ENCODE results near the gene KCNQ5.

Gene KCNQ5

DNA sequence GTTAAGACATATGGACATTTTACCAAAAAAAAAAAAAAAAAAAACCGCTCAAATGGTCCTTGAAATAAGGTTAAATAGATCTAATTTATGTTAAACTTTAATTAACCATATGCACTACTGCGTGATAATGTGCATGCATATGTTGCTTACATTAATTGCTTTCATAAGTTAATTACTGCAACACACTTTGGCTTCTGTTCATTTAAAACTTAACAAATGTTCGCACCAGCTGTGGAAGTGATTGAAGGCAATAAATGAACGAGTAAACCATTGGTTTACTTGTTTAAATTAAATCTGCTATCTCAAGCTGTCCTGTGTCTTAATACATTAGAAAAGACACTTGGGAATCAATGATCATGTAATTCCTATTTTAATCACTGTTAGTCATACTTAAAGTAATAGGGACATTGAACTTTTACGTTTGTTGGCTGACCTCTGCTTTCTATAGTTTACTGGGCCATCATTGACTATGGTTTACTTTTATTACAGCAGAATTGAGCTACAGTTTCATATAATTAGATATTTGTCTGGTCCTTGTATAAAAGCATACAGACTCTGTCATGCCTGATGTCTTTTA is 308.8 kb downstream of the KCNQ5 start:
- DNase-seq, result no peak

DNA sequence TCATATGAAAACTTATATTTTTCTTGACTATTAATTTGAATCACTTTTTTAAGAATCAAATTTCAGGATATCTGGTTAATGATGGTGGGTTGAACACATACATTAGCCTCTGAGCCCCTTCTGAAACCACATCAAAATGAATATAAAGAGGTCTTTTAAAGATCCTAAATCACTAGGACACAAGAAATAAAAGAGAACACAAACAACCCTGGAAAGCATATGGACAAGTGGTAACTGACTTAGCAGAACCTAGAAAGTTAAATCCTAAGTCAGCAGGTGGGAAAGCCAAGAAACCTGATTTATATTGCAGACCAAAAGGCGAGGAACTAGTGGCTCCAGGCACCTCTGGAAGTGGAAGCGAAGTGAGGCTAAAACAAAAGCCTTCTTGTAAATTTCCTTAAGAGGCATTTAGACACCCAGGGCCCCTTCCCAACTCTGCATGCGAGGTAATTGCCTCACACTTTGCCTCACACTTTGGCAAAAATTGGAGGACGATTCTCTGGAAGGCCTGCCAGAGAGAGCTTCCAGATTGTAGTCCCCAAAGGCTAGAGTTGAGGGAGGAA is 309.5 kb downstream of the KCNQ5 start:
- no peak for DNase-seq

DNA sequence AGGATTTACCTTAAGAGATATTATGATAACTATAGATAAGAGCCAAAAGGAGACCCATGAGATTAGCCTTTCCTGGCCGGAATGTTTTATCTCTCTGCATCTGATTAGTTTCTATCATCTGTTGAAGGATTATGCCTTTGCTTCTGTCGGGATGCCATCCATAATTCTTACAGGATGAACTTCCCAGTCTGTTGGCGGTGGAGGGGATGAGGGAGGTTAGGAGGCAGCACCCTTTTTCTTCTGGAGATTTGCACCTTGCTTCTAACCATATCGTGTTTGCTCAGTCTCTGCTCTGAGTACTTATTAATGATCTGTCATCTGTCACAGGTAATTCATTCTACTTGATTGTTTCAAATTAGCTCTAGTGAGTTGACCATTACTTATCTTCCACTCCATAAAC is 311.4 kb downstream of the KCNQ5 start:
- no peak for DNase-seq

DNA sequence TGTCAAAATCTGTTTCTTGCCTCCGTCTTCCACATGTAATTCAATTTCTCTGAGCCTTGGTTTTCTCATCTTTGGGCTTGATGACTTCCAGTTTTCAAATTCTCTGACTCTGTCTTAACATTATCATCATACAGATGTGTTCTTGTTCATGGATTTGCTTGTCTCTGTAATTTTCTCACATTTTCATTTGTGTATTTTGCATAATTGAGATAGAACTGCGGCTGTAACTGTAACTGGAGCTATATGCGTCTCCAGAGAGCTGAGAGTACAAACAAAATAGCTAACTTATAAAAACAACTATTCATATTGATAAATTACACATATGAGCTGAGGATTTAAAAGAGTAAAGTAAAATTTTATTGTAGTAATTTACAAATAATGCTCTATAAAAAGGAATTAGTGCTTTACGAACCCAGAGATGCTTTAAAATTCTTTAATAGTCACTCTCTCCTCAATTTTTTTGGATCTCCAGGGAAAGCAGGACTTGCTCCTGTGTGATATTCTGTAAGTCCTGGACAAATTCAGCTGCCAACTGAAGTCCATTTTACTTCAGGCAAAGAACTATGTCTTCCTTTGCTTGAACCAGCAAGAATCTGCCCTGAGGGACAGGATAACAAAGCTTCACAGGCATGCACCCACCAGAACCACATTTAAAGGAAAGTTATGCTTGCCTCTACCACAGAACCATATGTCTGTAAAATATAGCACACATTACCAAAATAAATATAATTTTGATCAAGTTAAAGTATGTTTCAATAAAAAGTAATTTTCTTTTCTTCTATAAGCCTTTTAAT is 315.1 kb downstream of the KCNQ5 start:
- DNase-seq, result no peak

DNA sequence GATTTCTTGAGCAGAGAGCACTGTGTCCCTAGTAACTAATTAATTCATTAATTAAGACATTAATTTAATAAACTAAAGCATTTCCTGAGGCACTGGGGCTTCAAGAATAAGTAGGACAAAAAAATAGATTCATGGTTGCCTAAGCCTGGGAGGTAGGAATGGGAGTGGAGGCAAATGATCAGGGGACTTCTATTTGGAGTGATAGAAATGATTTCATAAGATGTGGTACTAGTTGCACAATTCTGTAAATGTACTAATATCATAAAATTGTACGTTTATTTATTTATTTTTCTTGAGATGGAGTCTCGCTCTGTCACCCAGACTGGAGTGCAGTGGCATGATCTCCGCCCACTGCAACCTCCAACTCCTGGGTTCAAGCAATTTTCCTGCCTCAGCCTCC is 316.2 kb downstream of the KCNQ5 start:
- no peak for DNase-seq

DNA sequence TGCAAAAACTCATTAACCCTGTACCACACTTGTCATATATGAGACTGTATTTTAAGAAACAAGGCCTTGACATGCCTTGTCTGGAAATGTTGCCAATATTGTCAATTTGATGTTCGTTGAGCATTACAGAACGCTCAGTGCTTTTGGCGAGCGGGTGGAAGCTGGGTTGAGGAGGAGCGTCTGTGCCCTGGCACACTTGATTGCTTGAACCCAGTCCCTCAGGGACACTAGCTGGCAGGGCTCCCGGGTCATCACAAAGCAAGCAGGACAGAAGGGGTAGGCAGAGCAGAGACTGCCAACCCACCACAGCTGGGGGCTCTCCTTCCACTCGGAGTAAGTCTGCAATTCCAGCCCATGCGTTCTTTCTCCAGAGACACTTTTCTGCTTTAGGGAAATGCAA is 317.1 kb downstream of the KCNQ5 start:
- DNase-seq, result no peak

DNA sequence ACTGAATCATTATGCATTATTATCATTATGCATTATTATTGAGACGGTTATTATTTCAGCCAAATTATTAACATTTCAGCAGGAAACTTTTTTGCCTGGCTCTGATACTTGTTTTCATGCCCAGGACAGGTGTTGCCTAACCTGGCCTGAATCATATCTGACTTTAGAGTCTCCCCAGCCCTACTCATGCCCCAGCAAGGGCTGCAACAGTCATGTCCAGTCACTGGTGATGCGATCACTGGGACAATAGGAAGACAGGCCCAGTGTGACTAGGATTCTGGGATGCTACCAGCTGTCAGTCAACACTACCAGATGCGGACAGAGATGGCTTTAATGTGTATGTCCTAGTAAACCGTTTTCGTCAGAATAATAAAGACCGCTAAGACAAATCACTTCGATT is 318.4 kb downstream of the KCNQ5 start:
- DNase-seq, result no peak

DNA sequence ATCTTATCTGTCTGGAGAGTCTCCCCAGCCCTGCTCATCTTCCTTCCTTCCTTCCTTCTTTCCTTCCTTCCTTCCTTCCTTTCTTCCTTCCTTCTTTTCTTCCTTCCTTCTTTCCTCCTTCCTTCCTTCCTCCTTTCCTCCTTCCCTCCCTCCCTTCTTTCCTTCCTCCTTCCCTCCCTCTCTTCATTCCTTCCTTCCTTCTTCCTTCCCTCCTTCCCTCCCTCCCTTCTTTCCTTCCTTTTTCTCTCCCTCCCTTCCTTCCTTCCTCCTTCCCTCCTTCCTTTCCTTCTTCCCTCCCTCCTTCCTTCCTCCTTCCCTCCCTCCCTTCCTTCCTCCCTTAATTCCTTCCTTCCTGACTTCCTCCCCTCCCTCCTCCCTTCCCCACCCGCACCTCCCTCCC is 319.4 kb downstream of the KCNQ5 start:
- DNase-seq, result no peak

DNA sequence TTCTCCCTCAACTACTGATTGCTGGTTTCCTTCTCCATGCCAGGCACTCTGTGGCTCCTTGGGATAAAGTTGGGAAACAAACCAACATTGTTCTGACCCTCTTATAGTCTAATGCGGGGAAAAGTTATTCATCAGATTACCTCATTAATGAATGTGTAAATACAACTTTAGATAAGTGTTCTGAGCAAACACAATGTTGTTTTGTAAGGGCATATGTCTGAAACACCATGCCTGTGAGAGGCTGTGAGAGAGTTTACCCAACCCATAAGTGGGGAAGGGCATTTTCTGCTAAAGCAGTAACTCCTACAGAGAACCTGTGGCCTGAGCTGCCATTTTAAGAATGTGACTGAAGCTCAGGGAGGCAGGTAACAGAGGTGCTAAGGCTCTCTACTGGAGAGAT is 319.9 kb downstream of the KCNQ5 start:
- DNase-seq, result no peak

DNA sequence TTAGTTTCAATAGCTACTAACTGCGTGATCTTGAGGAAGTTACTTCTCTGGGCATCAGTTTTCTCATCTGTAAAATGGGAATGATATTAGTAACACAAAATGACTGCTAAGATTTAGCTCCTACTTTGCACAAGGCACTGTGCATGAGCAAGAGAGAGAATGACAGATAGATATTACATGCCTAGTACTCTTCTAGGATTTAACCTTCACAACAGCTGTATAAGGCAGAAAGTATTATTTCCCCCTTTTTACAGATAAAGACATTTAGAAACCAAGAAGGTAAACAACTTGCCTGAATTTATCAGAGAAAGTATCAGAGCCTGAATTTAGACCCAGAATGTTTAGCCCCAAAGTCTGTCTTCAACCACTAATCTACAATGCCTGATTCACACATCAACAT is 321.8 kb downstream of the KCNQ5 start:
- no peak for DNase-seq

DNA sequence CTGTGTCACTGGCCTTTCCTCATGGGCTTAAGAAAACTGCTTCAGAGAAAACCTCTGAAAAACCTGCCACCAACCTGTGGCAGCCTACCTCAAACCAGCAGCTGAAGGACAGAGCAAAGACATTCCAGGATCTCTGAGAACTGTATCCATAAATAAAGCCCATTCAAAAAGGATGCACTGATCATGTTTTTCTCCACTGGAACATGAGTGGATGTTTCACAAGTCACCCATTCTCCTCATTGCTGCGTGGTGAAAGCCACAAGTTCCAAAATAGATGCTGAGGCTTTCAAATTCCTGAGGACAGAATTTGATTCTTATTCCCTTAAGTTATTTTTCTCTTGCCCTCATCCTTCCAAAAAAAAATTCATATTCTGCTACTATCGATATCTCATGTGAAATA is 322.8 kb downstream of the KCNQ5 start:
- no peak for DNase-seq

DNA sequence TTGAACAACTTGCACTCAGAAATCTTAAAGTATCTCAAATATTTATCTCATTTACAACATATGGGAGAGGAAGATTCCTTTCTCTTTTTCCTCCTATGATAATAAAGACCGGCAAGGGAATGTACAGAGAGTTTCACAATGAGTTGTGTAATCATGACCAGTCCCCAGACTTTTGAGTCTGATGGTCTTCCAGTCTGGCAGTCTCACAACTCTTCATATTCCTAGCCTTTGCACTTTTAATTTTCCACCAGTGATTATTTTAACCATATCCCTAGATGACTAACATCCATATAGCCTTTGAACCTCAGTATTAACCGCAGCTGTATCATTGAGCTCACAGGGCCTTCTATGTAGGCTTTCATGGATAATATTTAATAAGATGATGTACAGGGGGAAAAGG is 324.9 kb downstream of the KCNQ5 start:
- DNase-seq, result no peak

DNA sequence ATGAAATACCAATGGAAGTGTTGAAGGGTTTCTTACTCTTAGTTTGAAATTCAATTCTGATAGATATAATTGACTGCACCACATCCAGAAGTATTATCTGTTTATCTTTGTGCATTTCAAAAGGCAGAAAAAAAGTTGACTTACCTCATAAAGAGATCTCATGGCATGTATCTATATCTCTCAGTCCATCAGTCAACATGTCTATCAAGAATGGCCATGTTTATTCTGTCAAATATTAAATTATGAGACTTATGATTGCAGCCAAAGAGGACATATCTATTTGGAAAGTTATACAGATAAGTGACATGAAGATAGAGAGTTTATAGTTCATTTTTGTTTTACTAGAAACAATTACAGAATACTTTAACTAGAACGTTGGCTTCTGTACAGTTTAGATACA is 325.7 kb downstream of the KCNQ5 start:
- no peak for DNase-seq

DNA sequence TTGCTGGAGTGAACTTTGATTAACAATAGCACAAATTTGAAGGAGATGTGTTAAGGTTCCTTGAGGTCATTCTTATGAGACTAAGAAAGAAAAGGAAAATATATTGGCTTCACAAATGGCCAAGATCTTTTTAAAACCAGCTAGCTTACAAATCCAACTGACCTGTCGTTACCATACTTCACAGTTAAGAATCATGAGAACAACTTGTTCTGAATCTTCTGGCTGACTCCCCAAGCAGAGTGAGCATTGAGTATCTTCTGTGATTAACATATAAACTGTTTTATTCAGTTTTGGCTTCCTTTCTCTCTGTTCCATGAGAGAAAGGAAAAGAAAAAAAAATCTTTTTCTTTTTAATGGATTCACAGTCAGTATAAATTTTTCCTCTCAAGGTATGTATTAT is 326.3 kb downstream of the KCNQ5 start:
- DNase-seq, result no peak

DNA sequence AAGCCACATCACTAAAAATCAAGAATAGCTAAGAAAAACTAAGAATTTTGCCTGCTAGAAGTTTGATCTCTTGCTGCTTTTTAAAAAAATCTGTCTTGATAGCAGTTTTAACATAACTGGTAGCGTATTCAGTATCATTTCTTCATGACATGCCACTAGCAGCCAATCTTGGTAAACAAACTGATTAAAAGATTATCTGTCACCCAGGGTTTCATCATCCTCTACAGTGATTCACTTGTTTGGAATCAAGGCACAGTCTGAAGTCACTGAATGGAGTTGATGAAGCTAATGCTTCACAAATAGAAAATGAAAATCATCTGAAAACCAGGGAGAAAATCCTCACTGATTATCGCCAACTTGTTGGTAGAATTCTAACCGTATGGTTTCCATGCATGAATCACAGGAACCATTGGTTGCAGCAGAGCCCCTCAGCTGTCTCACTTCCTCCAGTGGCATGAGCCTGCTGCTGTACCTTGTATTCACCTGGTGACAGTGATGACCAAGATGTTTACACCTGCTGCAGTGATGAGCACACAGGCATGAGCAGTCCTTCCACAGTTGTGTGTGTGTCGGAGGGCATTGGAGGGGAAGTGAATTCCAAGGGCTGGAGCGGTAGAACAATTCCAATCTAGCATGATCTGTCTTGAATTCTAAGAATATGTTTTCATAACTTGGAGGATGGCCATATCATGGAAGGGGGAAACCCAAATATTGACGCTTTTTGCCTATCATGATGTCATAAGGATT is 328.4 kb downstream of the KCNQ5 start:
- DNase-seq, result no peak

DNA sequence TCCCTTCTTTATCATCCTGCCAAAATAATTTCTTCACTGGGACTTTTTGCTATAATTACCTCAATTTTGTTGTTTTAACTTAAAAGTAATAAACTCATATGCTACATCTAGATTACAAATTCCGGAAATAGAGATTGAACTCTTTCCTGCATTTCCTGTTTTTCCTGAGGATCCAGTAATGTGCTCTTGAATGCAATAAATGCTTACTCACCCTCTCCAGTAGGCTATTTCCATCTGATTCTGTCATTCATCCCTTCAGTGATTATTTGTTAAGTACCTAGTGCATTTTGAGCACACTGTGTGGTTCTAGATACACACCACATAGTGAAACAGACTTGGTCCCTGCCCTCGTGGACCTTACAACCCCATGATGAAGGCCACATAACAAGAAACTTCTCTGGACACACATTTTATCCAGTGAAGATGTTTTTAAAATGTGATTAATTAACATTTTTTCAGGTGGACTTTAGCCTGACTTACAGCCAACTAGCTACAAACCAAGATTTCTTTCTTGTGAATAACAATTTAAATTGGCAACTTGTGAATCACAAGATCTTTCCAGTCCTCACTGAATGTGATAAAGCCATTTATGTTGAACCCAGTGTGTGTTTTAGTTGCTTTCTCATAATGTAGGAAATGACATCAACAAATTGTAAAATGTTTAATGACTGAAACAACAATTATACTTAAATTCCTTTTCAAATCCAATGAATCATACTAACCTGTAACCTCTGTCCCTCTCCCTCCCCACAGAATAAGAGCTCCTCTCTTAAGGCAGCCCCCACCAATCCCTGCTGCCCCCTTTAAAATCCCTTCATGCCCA is 331.2 kb downstream of the KCNQ5 start:
- DNase-seq, result no peak

DNA sequence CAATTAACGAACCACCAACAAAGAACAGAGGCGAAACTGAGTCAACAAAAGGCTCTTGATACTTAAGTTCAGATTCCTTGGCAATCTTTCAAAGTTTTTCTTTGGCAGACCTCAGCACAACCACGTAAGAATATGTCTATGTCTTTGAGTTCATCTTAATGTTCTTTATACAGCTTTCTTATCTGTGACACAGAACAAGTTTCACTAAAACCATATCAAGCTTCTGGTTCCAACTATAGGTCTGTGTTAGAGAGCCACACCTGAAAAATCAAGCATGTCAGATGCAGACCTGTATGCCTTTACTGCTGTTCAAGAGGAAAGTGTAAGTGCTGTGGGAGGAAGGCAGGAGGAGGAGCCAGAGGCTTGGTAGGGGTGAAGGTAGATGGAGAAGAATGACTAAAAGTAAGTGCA is 332.1 kb downstream of the KCNQ5 start:
- no peak for DNase-seq

DNA sequence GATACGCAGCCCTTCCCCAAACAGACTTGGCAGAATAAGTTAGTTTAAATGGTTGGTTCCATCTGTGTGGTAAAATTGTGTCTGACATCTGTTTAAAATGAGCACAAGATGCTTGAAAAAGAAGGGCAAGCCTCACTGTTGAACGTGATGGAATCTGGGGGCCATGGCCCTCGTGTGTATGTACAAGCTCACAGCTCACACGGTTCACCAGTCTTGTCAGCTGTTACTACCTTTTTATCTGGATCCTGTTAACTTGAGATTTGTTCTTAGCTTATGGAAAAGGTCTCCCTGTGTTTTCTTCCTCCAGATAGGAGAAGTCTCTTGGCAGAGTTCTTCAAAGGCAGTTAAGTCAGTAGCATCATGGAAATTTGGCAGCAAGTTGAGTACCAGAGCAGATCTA is 332.9 kb downstream of the KCNQ5 start:
- DNase-seq, result no peak

DNA sequence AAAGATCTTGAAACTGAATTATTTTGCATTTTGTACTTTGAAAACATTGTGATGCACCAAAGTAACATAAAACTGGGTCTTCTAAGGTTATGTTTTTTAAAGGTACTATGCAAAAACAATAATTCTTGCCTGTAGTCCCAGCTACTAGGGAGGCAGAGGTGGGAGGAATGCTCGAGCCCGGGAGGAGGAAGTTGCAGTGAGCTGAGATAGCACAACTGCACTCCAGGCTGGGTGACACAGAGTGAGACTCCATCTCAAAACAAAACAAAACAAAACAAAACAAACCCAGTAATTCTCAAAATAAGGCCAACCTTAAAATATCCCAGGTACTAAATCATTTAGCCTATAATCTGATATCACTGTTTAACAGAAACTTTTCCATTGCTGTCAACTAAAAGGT is 333.8 kb downstream of the KCNQ5 start:
- no peak for DNase-seq

DNA sequence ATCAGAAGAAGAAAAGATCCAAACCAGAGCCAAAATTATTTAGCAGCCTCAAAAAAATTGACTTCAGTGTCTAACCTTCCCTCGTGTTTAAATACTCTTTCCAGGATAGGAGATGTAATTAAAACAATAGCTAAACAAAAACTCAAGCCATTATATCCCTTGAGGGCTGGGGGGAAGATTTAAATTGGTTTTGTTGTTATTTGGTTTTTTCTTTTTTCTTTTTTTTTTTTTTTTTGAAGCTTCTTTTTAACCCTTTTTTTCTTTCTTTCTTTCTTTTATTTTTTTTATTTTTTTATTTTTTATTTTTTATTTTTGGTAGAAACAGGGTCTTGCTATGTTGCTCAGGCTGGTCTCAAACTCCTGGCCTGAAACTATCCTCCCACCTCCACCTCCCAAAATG is 334.4 kb downstream of the KCNQ5 start:
- no peak for DNase-seq

DNA sequence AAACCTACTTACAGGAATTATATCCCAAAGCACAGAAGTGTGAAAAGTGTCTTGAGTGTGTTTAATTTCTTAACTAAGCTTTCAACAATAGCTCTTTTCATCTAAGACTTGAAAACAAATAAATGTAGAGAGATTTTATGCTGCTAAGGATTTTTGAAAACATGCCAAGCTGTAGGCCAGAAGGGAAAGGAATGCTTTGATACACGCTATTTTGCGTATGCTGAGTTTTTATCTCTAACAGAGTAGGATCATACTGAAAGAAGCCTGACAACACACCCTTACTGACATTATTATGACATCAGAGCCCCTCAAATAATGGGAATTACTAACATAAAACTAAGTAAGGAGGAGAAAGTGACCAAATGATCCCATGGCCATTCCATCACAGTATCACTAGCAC is 338.0 kb downstream of the KCNQ5 start:
- DNase-seq, result no peak

DNA sequence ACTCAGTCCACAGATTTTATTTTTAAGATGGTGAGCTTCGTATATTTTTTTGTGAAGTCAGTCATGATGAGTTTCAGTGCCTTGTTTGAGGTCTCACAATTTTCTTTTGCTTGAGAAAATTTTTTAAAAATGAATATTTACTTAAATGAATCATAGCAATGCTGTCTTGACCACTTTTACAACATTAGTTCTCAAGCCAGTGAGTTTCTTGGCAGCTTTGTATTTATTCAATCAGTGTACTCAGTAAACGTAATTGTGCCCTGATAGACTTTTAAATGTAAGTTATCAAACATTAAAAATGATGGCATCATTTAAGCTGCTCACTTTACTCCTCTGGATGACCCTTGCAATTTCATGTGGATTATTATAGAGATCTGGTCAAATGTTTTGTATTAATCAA is 342.1 kb downstream of the KCNQ5 start:
- DNase-seq, result no peak

DNA sequence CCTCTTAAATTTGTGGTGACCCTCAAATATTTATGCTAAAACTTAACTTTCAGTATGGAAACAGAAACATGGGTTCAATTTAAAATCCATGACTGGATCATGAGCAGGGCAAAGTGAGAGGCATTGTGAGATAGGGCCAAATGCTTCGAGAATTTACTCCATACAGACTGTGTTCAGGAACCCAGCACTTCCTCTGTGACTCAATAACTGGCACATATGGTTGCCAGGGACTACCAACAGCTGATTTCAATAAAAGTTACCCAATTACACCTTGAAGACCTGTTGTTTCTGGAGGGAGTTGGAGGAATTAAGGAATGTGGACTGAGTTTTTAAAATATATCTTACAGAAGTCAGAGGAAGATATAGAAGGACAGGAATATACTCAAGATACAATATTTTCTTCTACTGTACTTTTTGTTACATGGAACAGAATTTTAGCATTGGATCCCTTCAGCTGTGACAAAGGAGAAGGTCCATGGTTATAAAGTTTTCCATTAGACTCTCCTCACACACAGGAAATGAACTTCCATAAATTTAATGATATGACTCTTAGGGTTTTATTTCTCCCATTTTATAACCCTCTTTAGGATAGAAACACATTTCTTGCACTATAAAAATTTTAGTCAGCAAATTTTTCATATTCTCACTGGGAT is 344.9 kb downstream of the KCNQ5 start:
- no peak for DNase-seq

All from activated CD8-positive, alpha-beta memory T cell treated with anti-CD3 and anti-CD28 coated beads for 24 hours (primary cell).